Measurements from ENCODE around the gene SEMA4D.
A peak's percentile ranks its signal among the peaks of the same experiment; 100 is the strongest.

Gene SEMA4D

DNA sequence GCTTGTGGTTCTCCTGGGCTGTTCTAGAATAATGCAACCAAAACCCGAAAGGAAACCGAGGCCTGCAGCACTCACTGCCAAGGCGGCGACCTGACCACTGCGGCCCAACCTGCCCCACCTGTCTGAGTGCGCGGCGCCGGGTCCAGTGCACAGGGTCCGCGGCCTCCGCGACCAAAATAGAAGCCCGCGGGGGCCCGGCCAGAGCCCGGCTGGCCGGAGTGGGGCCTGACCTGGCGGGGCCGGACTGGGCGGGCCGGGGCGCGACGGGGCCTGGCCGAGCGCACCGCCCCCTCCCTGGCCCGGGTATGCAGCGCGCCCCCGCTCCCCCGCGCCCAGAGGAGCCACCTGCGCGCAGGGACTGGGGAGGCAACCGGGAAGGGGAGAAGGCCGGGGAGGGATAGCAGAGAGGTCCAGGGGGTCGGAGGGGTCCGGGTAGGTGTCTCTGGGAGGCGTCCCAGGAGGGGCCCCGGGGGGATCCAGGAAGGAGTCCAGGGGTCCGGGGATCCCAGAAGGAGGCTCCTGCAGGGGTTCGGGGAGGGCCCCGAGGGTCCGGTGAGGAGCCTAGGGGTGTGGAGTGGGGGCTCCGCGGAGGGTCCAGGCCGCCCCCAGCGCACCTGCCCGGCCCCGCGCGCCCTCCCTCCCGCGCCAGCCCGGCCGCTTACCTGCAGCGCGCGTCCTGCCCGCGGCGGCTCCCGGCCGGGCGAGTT lies 503 bp downstream of the SEMA4D start:
- H3K27ac ChIP-seq (ENCODE audit: low read length) = peak overlapping the region; percentile 95
- H3K4me3 ChIP-seq (ENCODE audit: low read depth in 1 of 2, low read length in 2 of 2) = peak overlapping the region; percentile 85

GRCh38 chr9:89496645-89497256 lies 1.2 kb downstream of the SEMA4D start:
- Histone ChIP-seq H3K36me3 (ENCODE audit: insufficient read depth, low read length) (peaks cover 38% of the 10 kb centered on the region), H3K4me1 (ENCODE audit: insufficient read depth, low read length) (peaks cover 90% of the 10 kb centered on the region), H3K4me3 (ENCODE audit: low read depth in 1 of 2, low read length in 2 of 2) (peak overlapping the region; percentile 85), H3K79me2 (ENCODE audit: insufficient read depth, low read length) (peaks cover 66% of the 10 kb centered on the region), H3K27me3 (ENCODE audit: insufficient read depth, low read length, poor library complexity) (no peaks in the 10 kb centered on the region), H3K9me3 (ENCODE audit: insufficient read depth, low read length, severe bottlenecking) (no peaks in the 10 kb centered on the region), H3K9ac (ENCODE audit: low read depth, low read length) (peak overlapping the region; percentile 88), H3K27ac (ENCODE audit: low read length) (peak overlapping the region; percentile 95), H4K20me1 (ENCODE audit: insufficient read depth, low read length) (peaks cover 53% of the 10 kb centered on the region), H3K4me2 (ENCODE audit: insufficient read depth, low read length) (peak overlapping the region; percentile 95), H2AFZ (ENCODE audit: low read depth, low read length) (no peak overlapping the region; the same call in 1 of the 2 replicates)
- DNase-seq (peak; percentile 64), ATAC-seq (ENCODE audit: insufficient read depth, low read depth) (peak; percentile 37; the same call in 2 of the 3 replicates)
- TF ChIP-seq EZH2 (IDR thresholded peaks at IDR 0.05; ENCODE audit: borderline replicate concordance, low read depth, low read length, severe bottlenecking) = no peak
- TF ChIP-seq CTCF (IDR thresholded peaks at IDR 0.05; ENCODE audit: borderline replicate concordance, extremely low read depth, low read length, poor library complexity, severe bottlenecking) = peak; percentile 19

More for the DNA sequence above, 503 bp downstream of the SEMA4D start:
- no peaks in the 10 kb centered on the region for H3K9me3 ChIP-seq (ENCODE audit: insufficient read depth, low read length, severe bottlenecking)
- TF ChIP-seq CTCF (IDR thresholded peaks at IDR 0.05; ENCODE audit: borderline replicate concordance, extremely low read depth, low read length, poor library complexity, severe bottlenecking) (no peak), EZH2 (IDR thresholded peaks at IDR 0.05; ENCODE audit: borderline replicate concordance, low read depth, low read length, severe bottlenecking) (no peak)
- peak overlapping the region; percentile 88 for H3K9ac ChIP-seq (ENCODE audit: low read depth, low read length)
- peaks cover 59% of the 10 kb centered on the region for H3K79me2 ChIP-seq (ENCODE audit: insufficient read depth, low read length)
- DNase-seq (peak; percentile 21), ATAC-seq (ENCODE audit: insufficient read depth, low read depth) (no peak; the same call in 2 of the 3 replicates)
- peaks cover 90% of the 10 kb centered on the region for H3K4me1 ChIP-seq (ENCODE audit: insufficient read depth, low read length)
- peak overlapping the region; percentile 95 for H3K4me2 ChIP-seq (ENCODE audit: insufficient read depth, low read length)
- H2AFZ ChIP-seq (ENCODE audit: low read depth, low read length) = no peak overlapping the region
- H3K27me3 ChIP-seq (ENCODE audit: insufficient read depth, low read length, poor library complexity) = no peaks in the 10 kb centered on the region
- H3K36me3 ChIP-seq (ENCODE audit: insufficient read depth, low read length) = peaks cover 33% of the 10 kb centered on the region
- peaks cover 46% of the 10 kb centered on the region for H4K20me1 ChIP-seq (ENCODE audit: insufficient read depth, low read length)

GRCh38 chr9:89495824-89496560 lies 1.9 kb downstream of the SEMA4D start:
- Histone ChIP-seq H4K20me1 (ENCODE audit: insufficient read depth, low read length) (peaks cover 59% of the 10 kb centered on the region), H3K9ac (ENCODE audit: low read depth, low read length) (peak overlapping the region; percentile 88), H3K9me3 (ENCODE audit: insufficient read depth, low read length, severe bottlenecking) (no peaks in the 10 kb centered on the region), H2AFZ (ENCODE audit: low read depth, low read length) (no peak overlapping the region), H3K79me2 (ENCODE audit: insufficient read depth, low read length) (peaks cover 73% of the 10 kb centered on the region), H3K4me1 (ENCODE audit: insufficient read depth, low read length) (peaks cover 90% of the 10 kb centered on the region), H3K27ac (ENCODE audit: low read length) (peak overlapping the region; percentile 95), H3K4me3 (ENCODE audit: low read depth in 1 of 2, low read length in 2 of 2) (peak overlapping the region; percentile 85), H3K36me3 (ENCODE audit: insufficient read depth, low read length) (peaks cover 41% of the 10 kb centered on the region), H3K27me3 (ENCODE audit: insufficient read depth, low read length, poor library complexity) (no peaks in the 10 kb centered on the region), H3K4me2 (ENCODE audit: insufficient read depth, low read length) (peak overlapping the region; percentile 95)
- DNase-seq (peak; percentile 28), ATAC-seq (ENCODE audit: insufficient read depth, low read depth) (no peak)
- TF ChIP-seq CTCF (IDR thresholded peaks at IDR 0.05; ENCODE audit: borderline replicate concordance, extremely low read depth, low read length, poor library complexity, severe bottlenecking) = no peak
- TF ChIP-seq EZH2 (IDR thresholded peaks at IDR 0.05; ENCODE audit: borderline replicate concordance, low read depth, low read length, severe bottlenecking) = no peak
